AG04449 (cell line): ENCODE results near the gene ENOSF1.

ENCODE experiments used
- CTCF ChIA-PET: fragments of 350-600 bp; formaldehyde crosslinking; extraction: SDS; loops from one replicate; lab custom pipeline; 2021; ENCODE audit warnings: antibody characterized with exemption; lab: Yijun Ruan, JAX
- POLR2A ChIA-PET: fragments of 400-600, 350-600 bp; formaldehyde crosslinking; extraction: SDS; loops from one replicate; lab custom pipeline; 2020; ENCODE audit warnings: antibody characterized with exemption, inconsistent platforms; lab: Yijun Ruan, JAX
- DNase-seq: peaks from one replicate; pipeline ENCODE4 v3.0.0-alpha.2; 2010; ENCODE audit warnings: low read depth, low spot score
- H3K4me3 ChIP-seq: 2 replicates; pipeline ENCODE4 v1.5.1; 2011; ENCODE audit warnings: low read depth, mild to moderate bottlenecking, control low read depth, low read length
- TF ChIP-seq, protein P1 (sequence below): IDR thresholded peaks from one replicate; pipeline ENCODE4 v1.5.1; 2011; ENCODE audit warnings: mild to moderate bottlenecking, moderate library complexity, low read length, control low read depth, inconsistent platforms; ENCODE audit not compliant: insufficient read depth; ENCODE audit errors: missing control alignments

The ENOSF1 gene

DNA sequence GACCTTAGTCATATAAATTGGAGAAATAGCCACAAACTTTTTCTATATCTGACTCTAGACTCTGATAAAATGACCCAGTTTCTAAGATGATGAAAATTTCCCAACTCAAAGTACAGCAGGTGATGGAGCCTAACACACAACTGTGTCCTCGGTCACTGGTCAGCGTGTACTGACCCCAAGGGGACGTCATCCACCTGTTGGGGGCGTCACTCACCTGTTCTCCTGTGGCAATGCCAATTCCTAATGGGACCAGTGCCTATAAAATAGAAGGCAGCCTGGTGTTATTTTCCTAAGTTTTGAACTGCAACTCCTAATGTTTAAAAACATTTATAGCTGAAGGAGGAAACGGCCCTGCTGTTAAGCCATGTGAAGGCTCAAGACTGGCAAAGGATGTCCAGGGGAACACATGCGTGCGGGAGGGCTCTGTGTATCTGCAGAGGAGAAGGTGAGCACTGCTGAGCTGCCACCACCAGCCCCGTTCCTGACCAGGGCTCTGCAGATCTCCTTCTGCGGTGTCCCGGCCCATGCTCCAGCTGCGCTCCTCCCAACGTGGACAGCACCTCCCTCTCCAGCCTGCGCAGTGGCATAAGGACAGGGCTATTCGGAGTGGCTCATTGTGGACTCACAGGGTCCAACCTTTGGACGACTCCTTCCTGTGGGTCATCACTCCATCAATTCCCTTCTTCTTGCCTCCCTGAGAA is 33.8 kb downstream of the ENOSF1 start:
- CTCF ChIA-PET: no interaction called here
- no peak overlapping the region for H3K4me3 ChIP-seq
- TF ChIP-seq, protein P1, sequence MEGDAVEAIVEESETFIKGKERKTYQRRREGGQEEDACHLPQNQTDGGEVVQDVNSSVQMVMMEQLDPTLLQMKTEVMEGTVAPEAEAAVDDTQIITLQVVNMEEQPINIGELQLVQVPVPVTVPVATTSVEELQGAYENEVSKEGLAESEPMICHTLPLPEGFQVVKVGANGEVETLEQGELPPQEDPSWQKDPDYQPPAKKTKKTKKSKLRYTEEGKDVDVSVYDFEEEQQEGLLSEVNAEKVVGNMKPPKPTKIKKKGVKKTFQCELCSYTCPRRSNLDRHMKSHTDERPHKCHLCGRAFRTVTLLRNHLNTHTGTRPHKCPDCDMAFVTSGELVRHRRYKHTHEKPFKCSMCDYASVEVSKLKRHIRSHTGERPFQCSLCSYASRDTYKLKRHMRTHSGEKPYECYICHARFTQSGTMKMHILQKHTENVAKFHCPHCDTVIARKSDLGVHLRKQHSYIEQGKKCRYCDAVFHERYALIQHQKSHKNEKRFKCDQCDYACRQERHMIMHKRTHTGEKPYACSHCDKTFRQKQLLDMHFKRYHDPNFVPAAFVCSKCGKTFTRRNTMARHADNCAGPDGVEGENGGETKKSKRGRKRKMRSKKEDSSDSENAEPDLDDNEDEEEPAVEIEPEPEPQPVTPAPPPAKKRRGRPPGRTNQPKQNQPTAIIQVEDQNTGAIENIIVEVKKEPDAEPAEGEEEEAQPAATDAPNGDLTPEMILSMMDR: no peak
- POLR2A ChIA-PET: no interaction called here
- no peak for DNase-seq

DNA sequence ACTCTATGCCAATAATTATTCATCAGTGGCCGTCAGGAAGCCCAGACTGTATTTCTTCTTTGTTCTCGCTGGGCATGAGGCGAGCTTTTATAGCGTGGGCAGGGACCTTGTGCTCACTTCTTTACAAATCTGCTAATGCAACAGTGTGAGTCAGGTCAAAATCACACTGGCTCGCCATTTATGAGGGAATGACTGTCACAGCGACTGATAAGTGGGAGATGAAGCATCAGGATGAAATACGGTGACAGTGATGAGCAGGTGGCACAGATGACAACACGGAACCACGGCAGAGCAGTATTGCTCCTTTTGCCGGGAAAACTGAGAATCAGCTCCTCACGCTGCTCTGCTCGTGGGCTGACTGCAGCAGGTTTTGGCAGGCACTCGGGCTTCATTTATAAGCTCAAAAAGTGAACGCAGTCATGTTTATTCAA is 34.5 kb downstream of the ENOSF1 start:
- DNase-seq: no peak
- ChIA-PET CTCF (no interaction called here), POLR2A (no interaction called here)
- TF ChIP-seq, protein P1: no peak
- no peak overlapping the region for H3K4me3 ChIP-seq

DNA sequence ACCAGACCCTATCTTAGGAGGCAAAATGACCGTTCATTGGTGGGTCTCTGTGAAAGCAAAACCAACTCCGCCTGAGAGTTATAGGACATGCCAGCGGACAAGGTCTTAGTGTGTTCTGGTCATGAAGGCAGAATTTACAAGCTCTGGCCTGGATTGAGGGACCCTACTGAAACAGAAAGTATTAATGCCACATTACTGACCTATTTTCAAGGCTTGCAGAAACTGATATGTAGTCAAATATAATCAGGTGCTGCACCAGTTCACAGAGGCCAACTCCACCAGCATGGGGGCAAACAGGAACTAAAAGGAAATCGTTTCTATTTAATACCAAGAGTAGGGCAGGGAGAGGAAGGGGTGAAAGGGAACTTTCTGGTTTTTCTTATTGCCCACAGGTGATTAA is 35.3 kb downstream of the ENOSF1 start:
- ChIA-PET POLR2A (no interaction called here), CTCF (interaction anchor here (0.6 to 0.7 kb wide), 2 partner anchors 10 to 53 kb away, joined by 3 read pairs; no protein-coding TSS in a partner anchor)
- DNase-seq: no peak
- TF ChIP-seq, protein P1: no peak
- H3K4me3 ChIP-seq: no peak overlapping the region

DNA sequence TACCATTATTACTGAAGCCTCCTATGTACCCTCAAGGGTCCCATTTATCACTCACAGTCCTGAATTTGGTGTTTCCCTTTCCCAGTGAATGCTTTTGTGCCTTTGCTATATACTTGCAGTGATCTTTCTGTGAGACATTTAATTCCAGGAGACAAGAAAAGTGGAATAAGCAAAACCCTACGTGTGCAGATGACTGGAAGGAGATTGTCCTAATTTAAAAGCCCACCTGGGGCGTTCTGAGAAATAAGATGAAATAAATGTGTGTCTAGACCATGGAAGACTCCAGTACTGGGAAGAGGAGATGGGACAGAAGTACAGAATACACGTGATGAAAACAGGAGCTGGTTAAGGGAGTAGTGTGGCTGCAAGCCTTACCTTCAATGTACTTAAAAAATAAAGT is 35.7 kb downstream of the ENOSF1 start:
- POLR2A ChIA-PET: no interaction called here
- CTCF ChIA-PET: interaction anchor here (0.7 kb wide), 1 partner anchor 10 kb away, joined by 3 read pairs; no protein-coding TSS in a partner anchor
- TF ChIP-seq, protein P1: no peak
- no peak for DNase-seq
- no peak overlapping the region for H3K4me3 ChIP-seq

DNA sequence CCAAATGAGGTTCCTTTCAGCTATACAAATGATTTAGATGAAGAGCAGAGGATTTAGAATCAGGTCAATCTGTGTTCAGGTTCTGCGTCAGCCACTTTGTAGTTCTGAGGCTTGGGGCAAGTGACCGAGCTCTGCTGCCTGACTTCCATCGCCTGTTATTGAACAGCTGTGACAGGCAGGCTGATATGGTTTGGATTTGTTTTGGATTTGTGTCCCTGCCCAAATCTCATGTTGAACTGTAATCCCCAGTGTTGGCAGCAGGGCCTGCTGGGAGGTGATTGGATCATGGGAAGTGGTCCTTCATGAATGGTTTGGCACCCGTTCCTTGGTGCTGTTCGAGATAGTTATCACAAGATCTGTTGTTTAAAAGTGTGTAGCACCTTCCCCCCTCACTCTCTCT is 36.4 kb downstream of the ENOSF1 start:
- no peak overlapping the region for H3K4me3 ChIP-seq
- TF ChIP-seq, protein P1: no peak
- CTCF ChIA-PET: no interaction called here
- DNase-seq: no peak
- POLR2A ChIA-PET: no interaction called here

DNA sequence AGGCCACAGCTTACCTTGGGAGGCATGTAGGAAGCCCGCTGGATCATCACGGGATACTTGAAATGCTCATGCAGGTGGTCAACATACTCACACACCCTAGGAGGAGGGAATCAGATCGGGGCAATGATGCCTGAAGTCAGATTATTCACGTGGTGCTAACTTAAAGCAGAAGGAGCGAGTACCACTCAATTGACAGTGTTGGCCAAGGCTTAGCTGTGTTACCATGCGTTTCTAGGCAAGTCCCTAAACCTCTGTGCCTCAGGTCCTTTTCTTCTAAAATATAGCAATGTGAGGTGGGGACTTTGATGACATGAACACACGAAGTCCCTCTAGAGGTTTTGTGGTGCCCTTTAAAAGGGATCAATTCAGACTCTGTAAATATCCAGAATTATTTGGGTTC is 37.1 kb downstream of the ENOSF1 start:
- no peak for DNase-seq
- TF ChIP-seq, protein P1: no peak
- ChIA-PET CTCF (interaction anchor here (0.6 kb wide), 1 partner anchor 496 kb away, joined by 3 read pairs; no protein-coding TSS in a partner anchor), POLR2A (no interaction called here)
- no peak overlapping the region for H3K4me3 ChIP-seq
